Activated naive CD4-positive, alpha-beta T cell (primary cell): ENCODE results near the gene STXBP4.

Experiments used
- DNase-seq, 4 experiments: peaks; one replicate each; lab custom pipeline; 2025; lab: John Stamatoyannopoulos, UW

STXBP4 gene, protein sequence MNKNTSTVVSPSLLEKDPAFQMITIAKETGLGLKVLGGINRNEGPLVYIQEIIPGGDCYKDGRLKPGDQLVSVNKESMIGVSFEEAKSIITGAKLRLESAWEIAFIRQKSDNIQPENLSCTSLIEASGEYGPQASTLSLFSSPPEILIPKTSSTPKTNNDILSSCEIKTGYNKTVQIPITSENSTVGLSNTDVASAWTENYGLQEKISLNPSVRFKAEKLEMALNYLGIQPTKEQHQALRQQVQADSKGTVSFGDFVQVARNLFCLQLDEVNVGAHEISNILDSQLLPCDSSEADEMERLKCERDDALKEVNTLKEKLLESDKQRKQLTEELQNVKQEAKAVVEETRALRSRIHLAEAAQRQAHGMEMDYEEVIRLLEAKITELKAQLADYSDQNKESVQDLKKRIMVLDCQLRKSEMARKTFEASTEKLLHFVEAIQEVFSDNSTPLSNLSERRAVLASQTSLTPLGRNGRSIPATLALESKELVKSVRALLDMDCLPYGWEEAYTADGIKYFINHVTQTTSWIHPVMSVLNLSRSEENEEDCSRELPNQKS

DNA sequence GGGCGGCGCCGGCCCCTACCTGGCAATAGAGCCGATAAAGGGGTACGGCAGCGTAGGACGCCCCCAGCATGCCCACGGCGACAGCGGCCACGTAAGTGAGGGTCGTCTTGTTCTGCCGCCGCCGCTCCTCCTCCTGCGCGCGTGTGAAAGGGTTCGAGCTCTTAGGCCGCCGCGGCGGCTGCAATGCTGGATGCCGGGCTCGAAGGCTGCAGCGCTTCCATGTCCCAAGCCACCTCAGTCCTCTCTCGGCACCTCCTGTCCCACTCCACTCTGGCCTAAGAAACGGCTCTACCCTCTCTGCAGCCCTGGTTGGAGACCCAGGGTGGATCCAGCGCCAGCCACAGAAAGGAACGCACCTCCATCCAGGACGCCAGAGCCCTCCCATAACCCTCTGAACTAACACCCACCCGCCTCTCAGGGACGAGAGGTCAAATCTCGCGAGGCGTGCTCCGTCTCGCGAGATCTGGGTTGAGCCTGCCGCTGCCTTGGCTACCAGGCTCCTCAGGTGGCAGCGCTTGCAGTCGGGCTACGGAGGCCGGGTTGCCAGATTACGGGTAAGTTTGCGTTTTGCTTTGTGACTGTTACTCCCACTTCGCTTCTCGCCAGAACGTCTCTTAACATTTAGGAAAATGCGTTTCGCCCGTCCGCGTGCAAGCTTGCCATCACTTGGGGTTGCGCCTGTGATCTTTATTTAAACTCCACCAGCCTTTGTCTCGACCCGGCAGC lies at the start of gene STXBP4, which contains the start of gene COX11:
STXBP4 (plus strand) TSS at position 504 of the 726 bp plus-strand sequence. CDS start 17,455 bp downstream, outside the sequence.
COX11 (minus strand) TSS at position 393 of the 726 bp plus-strand sequence; CDS start at position 385, 8 bp downstream.
- DNase-seq: peak; percentile 71 to 90 (median 80)

GRCh38 chr17:54919425-54919824 lies 49.1 kb upstream of the STXBP4 start:
- no peak for DNase-seq

- DNase-seq: no peak
Observed at GRCh38 chr17:54920819-54921218, 47.7 kb upstream of the STXBP4 start.

DNA sequence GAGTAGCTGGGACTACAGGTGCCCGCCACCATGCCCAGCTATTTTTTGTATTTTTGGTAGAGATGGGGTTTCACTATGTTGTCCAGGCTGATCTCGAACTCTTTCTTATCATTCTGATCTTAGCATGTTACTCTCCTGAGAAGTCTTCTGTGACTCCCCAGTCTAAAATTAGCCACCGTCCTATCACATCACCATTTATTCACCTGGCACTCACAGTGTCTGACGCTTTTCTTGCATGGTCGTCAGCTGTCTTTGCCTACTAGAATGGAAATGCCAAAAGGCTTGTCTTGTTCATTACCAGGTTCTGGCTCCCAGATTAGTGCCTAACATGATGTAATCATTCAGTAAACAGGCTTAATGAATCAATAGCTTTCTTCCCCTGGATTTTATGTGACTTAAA lies 44.2 kb upstream of the STXBP4 start:
- DNase-seq: no peak

DNA sequence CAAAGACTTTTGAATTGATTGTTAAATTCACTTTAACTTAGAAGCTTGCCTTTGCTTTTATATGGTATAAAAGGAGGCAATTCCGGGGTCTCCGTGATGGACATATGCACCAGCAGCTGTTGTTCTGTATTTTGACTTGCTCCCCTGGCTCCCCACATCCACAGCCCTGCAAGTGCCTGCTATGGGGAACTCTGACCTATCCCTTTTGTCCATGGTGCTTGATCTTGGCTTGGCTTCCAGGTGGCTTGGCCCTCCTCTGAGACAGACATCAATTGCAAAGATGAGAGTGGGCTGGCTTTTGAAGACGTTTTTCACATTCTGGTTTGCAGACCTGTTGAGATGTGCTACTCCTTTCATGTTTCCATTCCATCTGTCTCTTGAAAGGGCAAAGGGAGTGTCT lies 41.0 kb upstream of the STXBP4 start:
- no peak for DNase-seq

GRCh38 chr17:54932711-54933110 lies 35.9 kb upstream of the STXBP4 start:
- no peak for DNase-seq

- no peak for DNase-seq
Observed at GRCh38 chr17:54933921-54934320, 34.6 kb upstream of the STXBP4 start.

GRCh38 chr17:54935471-54935870 lies 33.1 kb upstream of the STXBP4 start:
- DNase-seq: no peak

DNA sequence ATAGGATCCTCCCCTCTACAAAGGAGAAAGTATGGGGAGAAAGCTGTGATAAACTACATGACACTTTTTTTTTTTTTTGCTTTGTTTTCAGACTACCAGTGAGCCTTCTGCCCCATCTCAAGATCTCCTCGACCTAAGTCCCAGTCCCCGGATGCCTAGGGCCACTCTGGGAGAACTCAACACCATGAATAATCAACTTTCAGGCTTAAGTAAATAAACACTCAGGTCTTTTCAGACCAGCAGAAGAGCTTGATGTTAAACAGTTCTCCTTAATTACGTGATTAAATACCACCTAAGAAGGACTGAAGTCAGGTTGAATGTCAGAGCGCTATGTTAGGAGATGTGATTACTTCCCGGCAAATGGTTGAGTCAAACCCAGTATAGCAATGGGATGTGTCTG lies 31.5 kb upstream of the STXBP4 start:
- DNase-seq: no peak

- DNase-seq: no peak
Observed at GRCh38 chr17:54937426-54937825, 31.1 kb upstream of the STXBP4 start.

DNA sequence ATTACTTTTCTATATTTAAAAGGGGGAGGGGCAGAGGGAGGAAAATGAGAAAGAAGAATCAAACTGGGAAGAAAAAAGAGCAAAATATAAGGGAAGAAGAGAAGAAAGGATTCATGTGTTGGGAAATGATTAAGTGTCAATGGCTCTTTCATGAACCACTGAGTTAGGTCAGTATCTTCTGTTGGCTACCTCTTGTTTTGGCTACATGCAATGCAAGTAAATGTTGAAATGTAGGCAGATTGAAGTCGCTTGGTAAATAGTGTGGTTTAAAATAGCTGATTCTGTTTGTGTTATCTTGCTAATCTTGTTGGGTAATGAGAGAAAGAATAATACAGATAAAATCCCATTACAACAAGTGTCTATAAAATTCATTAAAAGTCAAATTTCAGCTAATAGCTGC lies 27.3 kb upstream of the STXBP4 start:
- no peak for DNase-seq

DNA sequence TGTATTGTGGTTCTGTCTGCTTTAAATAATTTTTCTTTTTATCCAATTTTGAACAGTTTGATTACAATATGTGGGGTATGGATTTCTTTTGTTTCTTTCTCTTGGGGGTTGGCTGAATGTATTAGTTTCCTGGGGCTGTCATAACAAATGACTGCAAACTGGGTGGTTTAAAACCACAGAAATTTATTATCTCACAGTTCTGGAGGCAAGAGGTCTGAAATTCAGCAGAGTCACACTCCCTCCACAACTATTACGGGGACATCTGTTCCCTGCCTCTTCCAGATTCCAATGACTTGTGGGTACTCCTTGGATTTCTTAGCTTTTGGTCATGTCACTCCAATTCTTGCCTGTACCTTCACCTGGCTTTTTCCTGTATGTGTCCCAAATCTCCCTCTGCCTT lies 23.8 kb upstream of the STXBP4 start:
- DNase-seq: no peak

- DNase-seq: no peak
Observed at GRCh38 chr17:54945231-54945630, 23.3 kb upstream of the STXBP4 start.

GRCh38 chr17:54945671-54946070 lies 22.9 kb upstream of the STXBP4 start:
- no peak for DNase-seq

DNA sequence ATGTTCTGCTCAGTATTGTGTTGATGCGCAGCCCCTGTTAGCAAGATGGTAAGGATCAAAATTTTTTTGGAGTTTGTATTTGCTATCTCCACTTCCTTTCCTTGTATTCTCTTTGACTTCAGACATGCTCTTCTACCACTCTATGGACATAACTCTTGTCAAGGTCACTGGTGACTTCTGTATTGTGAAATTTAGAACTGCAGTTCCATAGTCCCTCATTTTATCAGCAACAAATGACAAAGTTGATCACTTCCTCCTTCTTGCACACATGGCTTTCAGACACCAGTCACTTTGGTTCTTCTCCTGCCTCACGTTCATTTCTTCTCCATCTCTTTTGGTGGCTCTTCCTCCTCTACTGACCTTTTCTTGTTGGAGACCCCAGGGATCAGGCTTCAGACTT lies 21.2 kb upstream of the STXBP4 start:
- no peak for DNase-seq

- no peak for DNase-seq
Observed at GRCh38 chr17:54948380-54948779, 20.2 kb upstream of the STXBP4 start.

DNA sequence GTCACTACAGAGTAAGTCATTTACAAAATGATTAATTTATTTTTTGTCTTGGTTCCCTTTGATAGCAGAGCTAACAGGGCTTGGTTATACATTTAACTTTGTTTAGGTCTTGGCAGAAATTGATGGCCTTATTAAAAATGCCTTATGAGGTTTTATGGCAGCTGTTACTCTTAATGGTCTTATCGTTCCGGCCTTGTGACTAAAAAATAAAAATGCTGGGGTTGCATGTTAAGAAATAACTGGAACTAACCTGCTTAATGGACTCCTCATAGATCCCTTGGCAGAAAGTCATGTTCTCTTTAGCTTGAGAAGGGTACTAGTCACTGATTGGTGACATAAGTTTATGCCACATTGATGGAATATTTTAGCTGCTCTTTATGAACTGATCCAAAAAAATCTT lies 18.4 kb upstream of the STXBP4 start:
- no peak for DNase-seq

DNA sequence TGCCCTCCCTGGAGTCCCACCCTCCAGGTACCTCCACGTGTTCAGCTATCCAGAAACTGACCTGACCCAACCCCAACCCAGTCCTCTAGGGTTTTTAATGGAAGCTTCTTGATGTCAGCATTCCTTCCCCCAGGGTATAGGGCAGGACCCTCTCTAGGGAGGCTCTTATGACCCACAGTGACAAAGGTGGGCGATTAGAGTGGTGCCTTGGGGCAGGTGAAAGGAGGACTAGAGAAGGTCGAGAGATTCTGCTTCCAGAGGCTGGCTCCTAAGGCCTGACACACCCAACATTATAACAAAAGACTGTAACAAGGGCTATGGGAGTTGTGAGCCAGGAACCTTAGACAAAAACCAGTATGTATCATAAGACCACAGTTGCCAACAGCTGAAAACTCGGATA lies 17.3 kb upstream of the STXBP4 start:
- no peak for DNase-seq

- no peak for DNase-seq
Observed at GRCh38 chr17:54956791-54957190, 11.8 kb upstream of the STXBP4 start.

DNA sequence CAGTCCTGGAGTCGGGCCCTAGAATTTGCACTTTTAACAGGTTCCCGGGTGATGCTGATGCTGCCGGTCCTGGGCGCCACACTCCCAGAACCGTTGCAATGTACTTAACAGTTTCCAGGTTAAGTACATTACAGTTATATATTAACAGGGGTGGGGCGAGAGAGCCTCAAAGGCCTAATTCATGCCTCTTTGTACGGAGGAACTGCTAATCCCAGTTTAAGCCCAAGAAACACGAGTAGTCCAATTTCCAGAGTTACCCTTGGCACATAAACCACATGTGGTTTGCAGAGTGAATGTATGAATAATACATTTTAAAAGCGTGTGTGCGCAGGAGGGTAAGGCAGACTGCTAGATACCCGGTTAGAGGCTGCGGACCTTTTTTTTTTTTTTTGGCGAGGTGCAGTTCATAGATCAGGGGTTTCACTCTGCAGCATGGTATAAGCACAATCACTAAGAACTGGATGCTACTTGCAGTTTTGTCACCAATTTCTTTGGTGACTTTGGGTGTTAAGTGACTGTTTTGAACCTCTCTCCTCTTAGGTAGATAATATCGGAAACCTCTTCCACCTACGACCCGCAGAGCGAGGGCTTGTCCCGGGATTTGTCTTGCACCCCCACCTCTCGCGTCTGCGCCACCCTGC lies 824 bp upstream of the STXBP4 start:
- no peak for DNase-seq

DNA sequence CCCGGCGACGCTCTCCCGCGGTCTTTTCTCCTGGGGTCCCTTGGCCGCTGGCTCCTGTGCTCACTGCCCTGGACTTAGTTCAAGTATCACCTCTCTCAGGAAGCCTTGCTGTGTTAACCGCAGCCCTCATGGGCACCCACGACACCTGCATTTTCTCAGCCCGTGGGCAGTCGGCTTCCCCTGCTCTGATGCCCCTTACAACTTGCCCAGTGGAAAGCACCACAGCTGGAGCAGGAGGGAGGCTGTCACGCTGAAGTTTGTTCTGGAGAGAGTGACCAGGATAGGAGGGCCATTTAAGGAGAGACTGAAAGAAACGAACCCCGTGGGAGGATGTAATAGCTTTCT lies 395 bp downstream of the STXBP4 start:
- DNase-seq: peak in 3 of 4 experiments; percentile 8 to 20 (median 19)
